Activated CD4-positive, alpha-beta T cell treated with anti-CD3 and anti-CD28 coated beads for 1 hour (primary cell): ENCODE results near the gene PRKN.

Source experiments
- DNase-seq: peaks from one replicate; pipeline ENCODE4 v3.0.0-alpha.2; 2020

The PRKN gene

DNA sequence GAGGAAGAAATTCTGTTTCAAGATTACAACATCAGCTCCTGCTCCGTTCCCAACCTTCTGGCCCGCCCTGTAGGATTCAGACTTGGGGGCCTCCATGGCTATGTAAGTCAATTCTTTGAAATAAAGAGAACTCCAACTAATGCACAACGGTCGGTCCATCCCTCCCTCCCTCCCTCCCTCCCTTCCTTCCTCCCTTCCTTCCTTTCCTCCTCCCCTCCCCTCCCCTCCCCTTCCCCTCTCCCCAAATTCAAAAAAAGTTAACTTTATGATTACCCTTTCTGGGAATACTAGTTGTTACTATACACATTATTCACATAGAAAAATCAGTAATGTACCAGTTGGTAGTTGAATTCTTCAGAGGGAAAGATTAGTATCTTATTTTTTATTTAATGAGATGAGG, 1274.0 kb downstream of the PRKN start:
- DNase-seq, result no peak

DNA sequence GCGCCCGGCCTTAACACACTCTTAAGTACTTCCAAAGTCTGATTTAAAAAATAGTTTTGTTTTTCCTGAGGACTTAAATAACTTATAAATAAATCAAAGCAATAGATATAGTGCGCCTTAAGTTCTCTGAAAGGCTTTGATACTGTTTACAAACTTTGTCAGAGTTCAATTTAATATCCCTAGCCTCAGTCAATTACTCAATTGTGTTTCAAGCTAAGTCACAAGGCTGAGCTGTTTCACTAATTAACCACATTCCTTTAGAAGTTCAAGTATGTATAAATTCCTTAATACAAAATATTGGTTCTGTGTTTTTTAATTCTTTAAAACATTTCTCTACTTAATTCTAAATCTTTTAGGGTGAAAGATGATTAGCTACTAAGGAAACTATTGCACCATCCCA, 1275.3 kb downstream of the PRKN start:
- no peak for DNase-seq

DNA sequence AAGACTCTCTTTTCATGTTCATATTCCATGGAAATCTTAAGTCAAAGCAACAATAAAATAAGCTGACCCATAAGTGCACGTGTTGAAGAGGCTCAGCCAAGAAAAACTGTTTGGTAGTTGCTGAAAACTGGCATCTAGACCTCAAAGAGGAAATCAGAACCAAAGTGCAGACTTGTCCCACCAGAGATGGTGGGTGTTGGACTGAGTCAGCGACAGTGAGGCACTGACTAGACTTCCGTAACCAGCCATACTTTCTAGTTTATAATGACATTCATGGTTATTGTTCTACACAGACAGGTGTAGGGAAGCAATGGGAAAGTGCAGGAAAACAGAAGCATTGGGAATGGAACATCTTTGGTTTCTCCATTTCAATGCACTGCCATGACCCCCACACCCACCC, 1278.0 kb downstream of the PRKN start:
- no peak for DNase-seq

DNA sequence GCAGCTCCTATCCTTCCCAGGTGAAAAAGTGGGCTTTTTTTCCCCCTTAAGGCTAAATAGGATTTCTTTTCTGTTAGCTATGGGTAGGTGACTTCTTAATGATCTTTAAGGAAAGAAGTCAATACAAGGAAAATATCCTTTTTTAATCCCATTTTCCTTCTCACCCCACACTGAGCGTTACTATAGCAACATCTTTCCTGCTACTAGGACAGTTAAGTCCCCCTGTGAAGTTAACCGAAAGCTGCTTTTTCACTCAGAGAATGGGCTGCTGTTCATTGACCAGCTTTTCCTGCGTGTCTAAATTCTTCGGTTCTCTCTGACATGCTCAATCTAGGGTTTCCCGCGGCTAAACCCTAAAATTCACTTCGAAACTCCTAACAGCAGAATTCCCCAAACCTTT, 1280.6 kb downstream of the PRKN start:
- no peak for DNase-seq

DNA sequence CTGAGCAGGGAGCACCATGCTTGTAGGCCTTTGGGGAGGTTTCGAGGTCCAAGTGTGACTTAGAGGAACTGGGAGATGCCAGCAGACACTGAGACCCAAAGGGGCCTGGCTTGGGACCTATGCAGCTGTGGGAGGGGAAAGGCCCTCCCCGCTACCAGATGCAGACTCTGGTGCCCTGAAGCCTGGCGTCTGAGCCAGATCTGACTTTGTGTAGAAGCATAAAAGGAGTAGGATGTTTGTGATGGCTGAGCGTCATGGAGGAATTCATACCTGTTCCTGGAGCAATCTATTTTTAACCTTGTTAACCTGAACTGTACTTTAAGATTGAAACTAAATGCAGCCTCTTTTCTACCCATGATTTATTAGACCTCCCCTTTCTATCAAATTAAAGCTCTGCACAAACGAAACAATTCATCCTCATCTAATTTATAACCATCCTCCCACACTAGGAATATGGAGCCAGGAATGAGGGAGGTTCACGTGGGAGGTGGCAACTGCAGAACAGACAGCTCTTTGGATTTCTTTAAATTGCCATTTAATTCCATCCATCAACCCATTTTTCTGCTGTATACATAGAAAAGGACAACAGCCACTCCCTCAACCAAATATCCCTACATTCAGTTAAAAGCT, 1281.2 kb downstream of the PRKN start:
- no peak for DNase-seq

DNA sequence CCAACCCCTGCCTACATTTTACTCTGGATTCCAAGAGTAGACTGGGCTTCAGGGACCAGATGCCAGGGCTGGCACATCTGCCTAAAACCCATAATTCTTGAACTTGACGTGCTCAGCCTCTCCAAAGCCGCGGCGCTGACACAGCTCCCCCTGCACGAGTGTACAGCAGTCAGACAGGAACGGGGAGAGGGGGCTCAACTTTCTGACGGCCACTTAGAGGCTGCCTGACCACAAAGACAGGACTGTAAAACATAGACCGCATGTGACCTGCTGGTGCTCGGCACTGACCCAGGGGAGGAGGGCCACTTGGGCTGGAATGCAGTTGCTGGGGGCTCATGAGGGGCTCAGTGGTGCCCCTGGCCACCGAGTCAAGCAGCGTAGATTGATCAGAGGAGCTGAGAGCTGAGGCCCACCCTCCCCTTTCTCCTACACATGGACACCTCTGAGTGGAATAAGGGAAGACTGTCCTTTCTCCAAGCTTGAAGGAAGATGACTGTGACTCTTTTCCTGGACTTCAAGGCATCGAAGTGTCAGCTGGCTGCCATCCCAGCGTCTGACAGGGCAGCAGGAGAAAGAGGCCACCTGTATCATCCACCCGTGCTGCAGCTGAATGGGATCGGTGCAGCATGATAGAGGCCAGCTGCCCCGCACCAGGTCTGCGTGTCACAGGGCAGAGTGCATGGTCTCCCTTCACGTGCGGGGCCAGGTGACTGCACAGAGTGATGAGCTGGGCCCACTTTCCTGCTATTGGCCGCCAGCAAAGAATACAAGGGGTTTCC, 1282.4 kb downstream of the PRKN start:
- no peak for DNase-seq

DNA sequence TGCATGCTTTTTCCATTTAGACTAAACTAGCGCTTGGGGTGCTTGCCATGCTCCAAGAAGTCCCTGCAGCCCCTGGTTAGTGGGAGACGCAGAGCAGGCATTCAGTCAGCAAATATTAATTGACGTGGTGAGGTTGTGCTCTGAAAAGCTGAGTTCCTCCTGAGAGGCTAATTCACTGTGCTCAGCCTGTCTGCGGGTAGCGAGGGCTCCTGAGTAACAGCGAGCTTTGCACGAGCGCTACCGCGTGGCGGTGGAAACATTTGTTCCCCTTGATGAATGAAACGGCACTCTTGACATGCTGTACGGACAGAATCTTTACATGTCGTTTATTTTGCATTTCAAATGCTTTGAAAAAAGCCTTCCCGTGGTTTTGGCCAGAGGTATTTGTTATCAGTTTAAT, 1283.1 kb downstream of the PRKN start:
- DNase-seq, result no peak

DNA sequence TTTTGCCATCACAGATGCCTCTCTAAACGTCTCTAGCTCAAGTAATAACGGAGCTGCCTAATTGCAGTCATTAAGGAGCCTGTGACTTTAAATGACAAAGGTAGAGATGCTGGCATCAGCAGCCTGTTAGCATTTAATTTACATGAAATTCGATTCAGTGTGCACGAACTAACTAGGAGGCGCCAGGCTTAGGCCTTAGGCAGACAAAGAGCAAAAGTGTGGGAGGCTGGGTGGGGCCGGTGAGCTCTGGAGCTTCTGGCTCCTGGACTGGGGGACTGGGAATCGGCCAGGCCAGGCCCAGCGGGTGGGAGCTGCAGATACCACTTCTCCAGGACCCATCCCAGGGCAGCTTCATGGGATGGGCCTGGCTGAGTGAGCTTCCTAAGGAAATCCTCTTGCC, 1283.7 kb downstream of the PRKN start:
- DNase-seq, result no peak

DNA sequence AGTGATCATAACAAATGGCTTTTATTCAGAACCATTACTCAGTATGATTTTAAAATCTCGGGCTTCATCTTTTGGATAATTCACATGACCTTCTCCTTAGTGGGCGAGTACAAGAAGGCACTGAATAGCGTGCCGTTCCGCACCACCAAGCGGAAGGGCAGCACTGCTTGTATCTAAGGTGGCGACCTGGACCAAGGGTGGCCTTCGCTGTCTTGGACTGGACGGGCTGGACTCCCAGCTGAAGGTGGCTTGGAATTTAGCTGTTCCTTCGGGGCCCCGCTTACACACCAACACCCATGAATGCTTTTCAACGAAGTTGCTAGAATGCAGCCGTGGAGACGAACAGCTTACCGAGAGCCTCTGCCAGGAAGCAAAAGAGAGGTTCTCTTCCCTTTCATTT, 1285.1 kb downstream of the PRKN start:
- no peak for DNase-seq

DNA sequence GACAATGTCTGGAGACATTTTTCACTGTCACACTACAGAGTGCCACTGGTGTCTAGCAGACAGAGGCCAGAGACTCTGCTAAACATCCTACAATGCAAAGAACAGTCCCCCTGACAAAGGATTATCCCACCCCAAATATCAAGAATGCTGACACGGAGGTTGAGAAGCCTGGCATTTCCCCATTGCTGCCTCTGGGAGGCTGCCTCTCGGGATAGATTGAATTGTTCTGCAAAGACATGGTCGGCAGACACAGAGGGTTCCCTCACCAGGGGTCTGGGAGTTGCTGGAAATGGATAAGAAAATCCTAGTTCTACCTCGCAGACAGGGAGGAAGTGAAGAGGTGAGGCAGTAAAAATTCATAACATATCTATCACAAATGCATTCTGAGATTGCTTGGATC, 1287.3 kb downstream of the PRKN start:
- no peak for DNase-seq

DNA sequence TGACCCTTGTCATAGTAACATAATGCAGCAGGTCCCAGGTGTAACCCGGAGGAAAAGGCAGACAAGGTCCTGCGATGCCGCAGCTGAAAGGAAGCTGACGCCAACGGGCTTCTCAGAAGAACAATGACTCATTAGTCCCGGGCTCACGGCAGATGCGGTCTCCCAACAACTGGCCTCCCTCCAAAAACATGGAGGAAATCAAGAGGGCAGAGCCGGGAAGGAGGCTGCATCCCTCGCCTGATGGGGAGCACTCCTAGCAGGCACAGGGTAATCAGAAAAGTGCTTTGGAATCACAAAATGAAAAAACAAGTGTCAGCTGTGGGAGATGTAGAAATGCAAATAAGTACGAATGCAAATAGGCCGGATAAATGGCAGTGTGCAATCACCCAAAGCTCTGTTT, 1288.5 kb downstream of the PRKN start:
- DNase-seq, result no peak

DNA sequence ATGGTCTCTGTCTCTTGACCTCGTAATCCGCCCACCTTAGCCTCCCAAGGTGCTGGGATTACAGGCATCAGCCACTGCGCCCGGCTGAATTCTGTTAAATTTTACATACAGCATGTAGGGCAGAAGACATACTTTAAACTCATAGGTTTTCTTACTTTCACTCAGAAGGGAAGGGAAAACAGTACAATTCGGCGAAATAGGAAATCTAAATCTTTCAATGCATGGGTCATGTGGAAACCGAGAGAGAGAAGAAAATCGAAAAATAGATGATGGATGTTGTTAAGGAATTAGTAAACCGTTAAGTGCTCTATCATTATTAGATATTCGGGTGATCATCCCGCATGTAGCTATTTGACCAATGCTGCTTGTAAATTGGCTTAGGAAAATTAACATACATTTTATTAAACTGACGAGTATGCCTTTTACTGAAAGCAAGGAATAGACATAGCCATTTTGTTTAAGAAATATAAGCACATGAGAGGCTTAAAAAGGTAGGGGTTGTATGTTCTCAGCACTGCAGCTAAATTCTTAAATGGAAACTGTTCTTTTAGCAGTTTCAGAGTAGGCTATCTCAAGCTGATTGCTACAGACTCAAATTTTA, 1289.0 kb downstream of the PRKN start:
- no peak for DNase-seq

DNA sequence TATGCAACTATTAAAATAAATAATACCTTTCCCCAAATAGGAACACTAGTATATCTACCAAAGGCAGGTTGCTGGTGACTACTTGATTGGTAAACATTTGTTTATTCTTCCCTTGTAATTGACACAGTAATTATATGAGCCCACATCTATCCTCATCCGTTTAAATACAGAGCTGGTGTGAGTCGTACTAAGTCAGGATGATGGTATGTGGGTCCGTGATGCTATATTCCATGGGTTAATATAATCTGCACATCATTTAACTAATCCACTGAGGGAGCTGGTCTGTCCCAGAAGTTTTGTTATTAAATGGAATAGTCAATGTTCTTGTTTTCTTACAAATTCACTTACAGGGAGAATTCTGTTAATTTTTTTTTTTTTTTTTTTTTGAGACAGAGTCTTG, 1289.7 kb downstream of the PRKN start:
- no peak for DNase-seq

DNA sequence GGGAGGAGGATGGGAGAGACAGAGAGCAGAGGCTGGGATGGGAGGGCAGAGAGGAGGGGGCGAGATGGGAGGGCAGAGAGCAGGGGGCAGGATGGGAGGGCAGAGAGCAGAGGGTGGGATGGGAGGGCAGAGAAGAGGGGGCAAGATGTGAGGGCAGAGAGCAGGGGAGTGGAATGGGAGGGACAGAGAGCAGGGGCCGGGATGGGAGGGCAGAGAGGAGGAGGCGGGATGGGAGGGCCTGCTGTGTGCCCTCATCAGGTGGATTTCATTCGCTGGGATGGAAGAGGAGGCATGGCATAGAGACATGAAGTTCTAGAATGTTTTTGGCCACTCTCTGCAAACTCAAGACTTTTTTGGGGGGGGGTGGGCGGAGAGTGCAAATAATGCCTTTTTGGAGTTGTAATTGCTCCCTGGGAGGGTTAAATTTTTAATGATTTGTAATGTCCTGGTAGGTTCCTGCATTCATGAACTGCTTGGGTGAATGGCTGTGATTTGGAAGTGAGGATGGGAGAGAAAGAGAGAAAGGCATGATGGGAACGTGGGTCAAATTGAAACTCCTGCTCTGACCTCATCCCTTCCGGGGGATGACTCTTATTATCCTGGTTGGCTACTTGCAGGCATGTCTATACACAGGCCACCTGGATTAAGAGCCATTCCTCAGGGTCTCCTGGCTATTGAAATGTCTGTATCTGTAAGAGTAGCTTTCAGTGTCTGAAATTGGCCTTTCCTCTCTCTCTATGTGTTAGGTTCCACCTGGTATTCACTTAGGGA, 1291.3 kb downstream of the PRKN start:
- DNase-seq, result no peak

DNA sequence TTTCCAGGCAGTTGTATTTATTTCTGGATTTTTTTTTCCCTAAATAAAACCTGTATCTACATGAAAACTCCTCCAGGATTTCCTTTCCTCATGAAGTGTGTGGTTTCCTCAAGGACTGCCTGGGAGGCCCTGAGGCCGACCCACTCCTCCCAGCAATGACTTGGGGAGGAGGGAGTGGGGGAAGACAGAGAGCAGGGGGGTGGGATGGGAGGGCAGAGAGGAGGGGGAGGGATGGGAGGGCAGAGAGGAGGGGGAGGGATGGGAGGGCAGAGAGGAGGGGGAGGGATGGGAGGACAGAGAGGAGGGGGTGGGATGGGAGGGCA, 1291.9 kb downstream of the PRKN start:
- no peak for DNase-seq

DNA sequence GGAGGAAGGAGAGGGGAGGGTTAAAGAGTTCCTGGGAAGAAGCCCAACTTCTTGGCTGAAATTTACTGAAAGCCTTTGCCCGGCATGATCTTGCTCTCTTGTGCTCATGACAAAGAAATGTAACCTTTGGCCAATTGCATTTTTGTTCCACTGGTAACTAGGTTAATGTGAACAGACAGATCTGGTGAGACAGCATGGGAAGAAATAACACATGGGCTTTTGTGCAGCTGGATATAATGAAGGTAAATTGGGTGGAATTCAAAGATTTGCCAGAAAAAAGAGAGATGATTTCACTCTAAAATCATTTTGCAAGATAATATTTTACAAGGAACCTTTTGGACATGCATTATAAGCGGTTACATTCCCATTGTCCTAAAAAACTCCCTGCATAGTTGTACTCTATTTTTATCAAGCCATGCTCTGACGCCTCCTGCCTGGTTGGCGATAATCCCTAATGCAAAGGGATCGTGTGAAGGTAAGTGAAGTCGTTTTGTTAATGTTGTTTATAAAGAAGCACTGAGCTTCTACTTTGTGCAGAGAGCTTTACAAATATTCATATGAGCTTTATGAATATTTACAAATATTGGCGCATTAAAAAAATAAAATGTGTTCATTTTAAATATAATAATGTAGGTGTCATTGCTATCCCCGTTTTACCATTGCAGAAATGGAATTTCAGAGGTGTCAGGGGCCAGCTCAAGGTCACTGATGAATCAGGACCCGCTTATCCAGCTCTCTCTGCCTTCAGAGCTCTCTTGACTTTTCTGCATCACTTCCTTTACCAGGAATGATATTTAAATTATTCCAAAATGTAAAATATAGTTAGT, 1292.4 kb downstream of the PRKN start:
- DNase-seq, result no peak

DNA sequence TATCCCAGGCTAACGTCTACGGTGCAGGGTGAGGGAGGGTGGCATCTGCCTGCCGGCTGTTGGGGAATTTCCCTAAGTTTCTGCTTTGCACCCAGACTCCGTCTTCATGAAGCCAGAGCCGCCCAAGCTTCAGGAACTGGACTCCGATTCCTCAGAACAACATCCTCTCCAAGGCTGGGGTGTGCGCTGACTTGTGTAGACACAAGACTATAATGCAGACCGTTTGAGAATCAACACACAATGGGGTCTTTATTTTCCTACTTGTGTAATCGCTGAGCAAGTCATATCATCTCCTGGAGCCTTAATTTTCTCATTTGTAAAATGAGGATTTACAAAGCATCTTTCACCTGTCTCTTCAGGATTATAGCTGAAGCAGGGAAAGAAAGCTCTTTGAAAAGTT, 1293.2 kb downstream of the PRKN start:
- no peak for DNase-seq

DNA sequence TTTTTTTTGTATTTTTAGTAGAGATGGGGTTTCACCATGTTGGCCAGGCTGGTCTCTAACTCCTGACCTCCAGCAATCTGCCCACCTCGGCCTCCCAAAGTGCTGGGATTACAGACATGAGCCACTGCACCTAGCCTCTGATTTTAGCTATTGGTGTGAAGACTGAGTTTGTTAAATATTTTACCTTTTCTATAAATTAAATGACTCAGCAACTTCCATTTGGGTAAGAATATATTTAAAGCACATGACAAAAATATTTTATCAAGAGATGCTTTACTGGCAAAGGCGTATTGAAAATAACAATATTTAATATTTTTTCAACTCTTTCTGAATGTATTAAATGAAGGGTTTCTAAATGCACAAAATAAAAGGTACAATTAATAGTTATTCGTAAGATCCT, 1295.0 kb downstream of the PRKN start:
- no peak for DNase-seq

DNA sequence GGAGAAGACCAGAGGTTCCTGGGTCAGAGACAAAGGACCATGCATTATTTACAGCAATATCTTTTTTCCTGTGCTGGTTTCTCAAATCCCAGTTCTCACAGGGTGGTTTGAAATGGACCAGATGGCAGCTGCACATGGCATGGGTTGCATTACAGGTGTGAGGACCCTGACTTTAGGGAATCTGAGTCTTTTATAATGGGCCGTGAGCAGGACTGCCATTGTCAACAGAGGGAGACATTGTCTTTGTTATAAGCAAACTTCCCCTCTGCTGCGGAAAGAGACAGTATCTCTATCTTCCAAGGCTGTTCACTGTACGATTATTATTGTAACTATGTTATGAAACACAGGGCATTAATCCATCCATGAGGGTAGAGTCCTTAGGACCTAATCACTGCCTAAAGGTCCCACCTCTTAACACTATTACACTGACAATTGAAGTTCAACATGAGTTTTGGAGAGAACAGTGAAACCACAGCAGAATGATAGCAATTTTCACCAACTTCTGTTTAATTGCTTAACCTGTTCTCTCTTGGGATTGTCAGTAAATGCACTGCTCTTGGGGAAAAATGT, 1297.6 kb downstream of the PRKN start:
- DNase-seq, result no peak

DNA sequence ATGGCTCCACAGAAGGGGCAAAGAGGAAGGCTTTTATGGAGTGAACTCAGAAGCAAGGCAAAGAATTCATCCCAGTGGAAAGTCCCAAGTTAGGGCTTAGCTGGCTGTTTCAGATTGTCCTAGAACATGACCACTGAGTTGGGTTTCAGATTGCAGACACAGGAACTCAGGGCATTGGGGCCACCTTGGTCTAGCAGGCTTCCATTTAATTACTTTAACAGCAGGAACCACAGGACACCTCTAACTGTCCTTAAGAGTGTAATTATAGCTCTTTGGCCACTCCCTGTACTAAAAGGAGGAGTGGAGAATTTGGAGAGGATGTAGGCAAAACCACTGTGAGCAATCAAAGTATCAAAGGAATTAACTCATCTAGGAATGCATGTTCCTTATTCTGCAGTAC, 1303.1 kb downstream of the PRKN start:
- no peak for DNase-seq

DNA sequence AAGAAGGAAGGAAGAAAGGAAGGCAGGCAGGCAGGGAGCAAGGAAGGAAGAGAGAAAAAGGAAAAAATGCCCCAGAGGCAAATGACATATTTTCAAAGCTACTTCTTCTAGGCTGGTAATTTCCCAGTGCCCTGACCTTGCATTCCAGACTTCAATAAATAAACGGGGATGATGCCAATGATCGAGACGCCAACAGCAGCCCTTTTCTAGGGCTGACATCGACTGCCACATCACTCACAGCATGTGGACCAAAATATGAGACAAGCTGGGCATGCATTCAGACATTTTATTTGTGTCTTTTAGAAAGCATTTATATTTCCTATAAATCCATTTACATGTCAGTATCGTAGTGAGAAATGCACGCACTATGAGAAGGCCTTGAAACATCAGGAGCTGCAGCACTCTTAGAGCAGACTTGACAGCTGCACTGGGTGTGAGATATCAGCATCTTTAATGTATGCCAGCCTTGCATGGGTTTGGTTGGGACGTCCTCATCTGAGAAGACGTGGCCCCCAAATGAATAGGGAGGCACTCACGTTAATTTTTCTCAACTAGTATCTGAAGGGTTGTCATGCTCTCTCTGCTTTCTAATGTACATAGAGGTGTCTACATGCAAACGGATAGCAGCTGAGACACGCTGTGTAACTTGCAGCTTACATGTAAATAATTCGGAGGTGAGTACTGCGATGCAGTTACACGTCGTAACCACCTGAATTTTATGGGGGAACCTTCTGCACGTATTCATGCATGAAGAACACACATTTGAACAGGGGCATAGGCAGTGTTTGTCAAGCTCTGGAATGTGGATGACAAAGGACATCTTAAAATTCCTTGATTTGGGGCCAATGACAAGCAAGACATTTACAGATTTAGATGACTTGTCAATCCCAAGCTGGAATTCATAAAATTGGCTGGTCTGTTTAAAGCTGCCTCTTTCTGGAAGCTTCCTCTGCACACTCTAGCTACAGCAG, 1304.6 kb downstream of the PRKN start:
- no peak for DNase-seq
